GM12878 (cell line): Measurements from ENCODE around the gene DTNA. TPM values are rescaled to one million over a fixed set of nuclear protein-coding genes. Genes with fewer than 3 reads are reported as not detected.

Experiments
- ATAC-seq: fragments of 200-7000 bp; cut with Tn5 transposase; 3 replicates; pipeline ENCODE4 v1.9.1; 2020; ENCODE audit warnings: mild to moderate bottlenecking, moderate library complexity
- BruUV-seq: library from RNA; stranded (reverse); fragments of 400-500 nt; replicated peaks from 2 replicates; lab custom pipeline; 2021; lab: Mats Ljungman, UMichigan
- CTCF ChIA-PET: fragments of 300-600 bp; sonication (Branson Sonifier 250); formaldehyde crosslinking; extraction: SDS; loops from one replicate; lab custom pipeline; 2021; ENCODE audit warnings: inconsistent platforms; lab: Yijun Ruan, JAX
- POLR2A ChIA-PET: fragments of 350-600 bp; formaldehyde crosslinking; extraction: SDS; loops from one replicate; lab custom pipeline; 2021; ENCODE audit warnings: inconsistent platforms; lab: Charles Lee
- RAD21 ChIA-PET: fragments of 300-600 bp; sonication (Branson Sonifier 250); formaldehyde crosslinking; loops from one replicate; lab custom pipeline; 2023; ENCODE audit warnings: antibody characterized with exemption; ENCODE audit not compliant: unreplicated experiment; lab: Charles Lee
- SMC1A ChIA-PET: fragments of 300-600 bp; sonication (Branson Sonifier 250); formaldehyde crosslinking; loops from one replicate; lab custom pipeline; 2023; ENCODE audit not compliant: unreplicated experiment, uncharacterized antibody; lab: Charles Lee
- DNase-seq: peaks from one replicate; pipeline ENCODE4 v3.0.0-alpha.2; 2011; ENCODE audit warnings: low read depth, low spot score
- FAIRE-seq: peaks from 3 replicates; lab custom pipeline; 2011; peaks lifted over from hg19 to GRCh38; lab: Jason Lieb, UNC
- H2AFZ ChIP-seq: 2 replicates; pipeline ENCODE4 v1.6.0; 2011; ENCODE audit warnings: low read depth, low read length, control low read depth; ENCODE audit not compliant: control insufficient read depth
- H3K27ac ChIP-seq: 2 replicates; pipeline ENCODE4 v1.5.1; 2011; ENCODE audit warnings: control low read depth; ENCODE audit not compliant: control insufficient read depth, insufficient read depth
- H3K27me3 ChIP-seq, 2 experiments: replicated peaks in 1 of 2; 2 replicates each; pipeline versions ENCODE4 v1.6.0 to v1.6.1; 2011; ENCODE audit warnings: low read length in 1 of 2; ENCODE audit not compliant: control insufficient read depth in 2 of 2, insufficient read depth in 2 of 2
- H3K36me3 ChIP-seq, 2 experiments: 2 replicates each; pipeline ENCODE4 v1.5.1; 2011; ENCODE audit warnings: low read length in 1 of 2; ENCODE audit not compliant: control insufficient read depth in 2 of 2, insufficient read depth in 2 of 2
- H3K4me1 ChIP-seq: 2 replicates; pipeline ENCODE4 v1.6.1; 2011; ENCODE audit warnings: mild to moderate bottlenecking, low read length, moderate library complexity, mixed read lengths; ENCODE audit not compliant: control insufficient read depth, insufficient read depth
- H3K4me2 ChIP-seq: 2 replicates; pipeline ENCODE4 v1.6.0; 2011; ENCODE audit warnings: control low read depth; ENCODE audit not compliant: control insufficient read depth, insufficient read depth
- H3K4me3 ChIP-seq: fragments of 200-600 bp; sonication (generic); 2 replicates; pipeline ENCODE4 v1.5.1; 2016
- H3K79me2 ChIP-seq: 2 replicates; pipeline ENCODE4 v1.6.0; 2011; ENCODE audit warnings: low read length; ENCODE audit not compliant: control insufficient read depth, insufficient read depth
- H3K9ac ChIP-seq: 2 replicates; pipeline ENCODE4 v1.8.0; 2011; ENCODE audit warnings: low read length, control low read depth, mixed read lengths; ENCODE audit not compliant: control insufficient read depth, insufficient read depth
- H3K9me3 ChIP-seq: replicated peaks from 3 replicates; pipeline ENCODE4 v1.5.1; 2011; ENCODE audit warnings: mild to moderate bottlenecking, low read length; ENCODE audit not compliant: control insufficient read depth, insufficient read depth
- H4K20me1 ChIP-seq: 2 replicates; pipeline ENCODE4 v1.6.0; 2011; ENCODE audit not compliant: control insufficient read depth, insufficient read depth
- BHLHE40 ChIP-seq, 2 experiments: fragments of 450-650 bp in 1 of 2; IDR thresholded peaks; 2 replicates each; pipeline ENCODE4 v1.6.1; 2011 to 2017; ENCODE audit warnings: low read depth in 2 of 2, borderline replicate concordance in 1 of 2, improper control_type of control experiment in 1 of 2, low read length in 1 of 2, mild to moderate bottlenecking in 1 of 2
- CHD2 ChIP-seq: IDR thresholded peaks from 2 replicates; pipeline ENCODE4 v1.6.1; 2011; ENCODE audit warnings: low read depth, low read length, improper control_type of control experiment, borderline replicate concordance
- CHD4 ChIP-seq: fragments of 200-600 bp; sonication (generic); IDR thresholded peaks from 2 replicates; pipeline ENCODE4 v1.6.1; 2016; ENCODE audit warnings: mild to moderate bottlenecking
- CREM ChIP-seq: IDR thresholded peaks from 2 replicates; pipeline ENCODE4 v1.6.1; 2014; ENCODE audit warnings: antibody characterized with exemption, low read depth
- EGR1 ChIP-seq, 2 experiments: IDR thresholded peaks; 1 replicate in 1 of 2; 2 replicates in 1 of 2; pipeline ENCODE4 v1.6.1; 2011 to 2012; ENCODE audit warnings: low read depth in 2 of 2, low read length in 2 of 2, borderline replicate concordance in 1 of 2, mild to moderate bottlenecking in 1 of 2, moderate library complexity in 1 of 2
- FOXM1 ChIP-seq: IDR thresholded peaks from 2 replicates; pipeline ENCODE4 v1.6.1; 2012; ENCODE audit warnings: low read depth, mild to moderate bottlenecking, inconsistent platforms, low read length, moderate library complexity
- GABPA ChIP-seq: IDR thresholded peaks from 2 replicates; pipeline ENCODE4 v1.6.1; 2014; ENCODE audit warnings: antibody characterized with exemption, low read depth, mild to moderate bottlenecking, inconsistent platforms
- IKZF1 ChIP-seq: fragments of 450-650 bp; conservative IDR thresholded peaks from 2 replicates; pipeline ENCODE4 v1.6.1; 2017; ENCODE audit warnings: antibody characterized with exemption, mild to moderate bottlenecking
- MEF2B ChIP-seq: fragments of 450-650 bp; IDR thresholded peaks from 2 replicates; pipeline ENCODE4 v1.6.1; 2018; ENCODE audit warnings: mild to moderate bottlenecking, moderate library complexity; ENCODE audit not compliant: partially characterized antibody, poor library complexity, severe bottlenecking
- NRF1 ChIP-seq: conservative IDR thresholded peaks from 2 replicates; pipeline ENCODE4 v1.6.1; 2011; ENCODE audit warnings: mild to moderate bottlenecking, low read depth, low read length, improper control_type of control experiment
- PAX5 ChIP-seq: IDR thresholded peaks from 2 replicates; pipeline ENCODE4 v1.6.1; 2011; ENCODE audit warnings: low read depth, low read length, borderline replicate concordance
- RAD21 ChIP-seq: IDR thresholded peaks from 2 replicates; pipeline ENCODE4 v1.6.1; 2011; ENCODE audit warnings: mild to moderate bottlenecking, low read depth, low read length, moderate library complexity; ENCODE audit not compliant: insufficient read depth
- SMC3 ChIP-seq: IDR thresholded peaks from 2 replicates; pipeline ENCODE4 v1.6.1; 2011; ENCODE audit warnings: low read length, improper control_type of control experiment, borderline replicate concordance
- ZNF207 ChIP-seq: fragments of 450-650 bp; IDR thresholded peaks from 2 replicates; pipeline ENCODE4 v1.6.1; 2014; ENCODE audit warnings: antibody characterized with exemption, mild to moderate bottlenecking, borderline replicate concordance
- ZNF274 ChIP-seq: IDR thresholded peaks from one replicate; pipeline ENCODE4 v1.8.0; 2011; ENCODE audit not compliant: insufficient read length, insufficient read depth
- WGBS: methylation state at CpG from one replicate; pipeline ENCODE4 v1.1.6; 2016; ENCODE audit warnings: low lambda C conversion rate; ENCODE audit not compliant: insufficient replicate concordance, insufficient coverage; ENCODE audit errors: missing lambda C conversion rate; 5-methylcytosine and 5-hydroxymethylcytosine counted together
- in situ Hi-C: fragments of 300-500 bp; cut with MboI; formaldehyde crosslinking; loops from 9 replicates; pipeline ENCODE4 v1.14.3; 2018; ENCODE audit warnings: mixed read lengths
- intact Hi-C: fragments of 100-400 bp; cut with micrococcal nuclease; formaldehyde crosslinking; loops from one replicate; pipeline ENCODE4 v1.14.2; 2022; ENCODE audit not compliant: unreplicated experiment
- polyA plus RNA-seq, 11 experiments: library from polyadenylated mRNA; depleted of rRNA in 4 of 11; unstranded in 6 of 11; stranded (reverse) in 5 of 11; fragments of >200 nt; fragmentation: Nextera tagmentation in 4 of 11; fragmentation: Illumina TruSeq in 1 of 11; extraction: Ambion mirVana in 4 of 11; extraction: Trizol in 1 of 11; gene quantifications; 1 replicate in 1 of 11; 2 replicates in 10 of 11; pipeline versions ENCODE4 v1.2.1 to v1.2.3, GENCODE V29; 2011 to 2016; ENCODE audit warnings: inconsistent platforms in 2 of 11, missing spikeins in 2 of 11, low read depth in 1 of 11
- total RNA-seq, 4 experiments: library from RNA; depleted of rRNA in 3 of 4; stranded (reverse); fragments of >200 nt in 3 of 4; fragmentation: Illumina TruSeq in 1 of 4; extraction: Trizol in 1 of 4; gene quantifications; 2 replicates each; pipeline versions ENCODE4 v1.2.1 to v1.2.3, GENCODE V29; 2013 to 2021
- TF ChIP-seq, protein P1 (sequence below): IDR thresholded peaks from 2 replicates; pipeline ENCODE4 v1.6.1; 2011; ENCODE audit warnings: low read depth, low read length, improper control_type of control experiment, borderline replicate concordance
- TF ChIP-seq, protein P2 (sequence below): fragments of 450-650 bp; IDR thresholded peaks from 2 replicates; pipeline ENCODE4 v1.6.1; 2014; ENCODE audit warnings: mild to moderate bottlenecking

Gene DTNA
- total and polyA plus RNA-seq, 10 of the 15 experiments (the other 5 are each of a cell fraction or from before 2014, with no cell fraction given) = 0.26 to 8.6 (median 0.53) TPM

DNA sequence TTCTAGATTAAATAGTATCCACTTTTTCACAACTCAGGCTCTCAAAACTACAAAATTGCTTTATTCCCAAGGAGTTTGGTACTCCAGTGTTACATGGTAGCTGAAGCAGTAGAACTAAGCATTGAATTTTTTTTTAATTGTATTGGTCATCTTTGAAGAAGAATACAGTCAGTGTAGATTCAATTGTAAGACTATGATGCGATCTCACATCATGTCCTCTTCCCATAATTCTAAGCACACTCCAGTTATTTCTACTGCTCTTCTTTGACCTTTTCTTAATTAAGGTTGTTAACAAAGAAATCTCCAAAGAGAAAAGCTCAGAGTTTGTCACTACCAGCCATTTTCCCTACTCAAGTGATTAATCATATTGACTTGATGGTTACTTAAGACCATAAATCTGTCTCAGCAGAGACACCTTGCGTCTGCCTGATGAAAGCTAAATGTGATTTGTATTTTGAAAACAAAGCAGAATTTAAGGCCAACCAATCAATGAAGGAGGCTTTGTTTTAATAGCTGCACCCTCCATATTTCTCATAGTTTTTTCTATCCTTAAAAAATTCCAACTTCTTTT lies 130.2 kb downstream of the DTNA start:
- ChIA-PET POLR2A (interaction anchor here (0.6 kb wide), 1 partner anchor 15 kb away, joined by 3 read pairs; no protein-coding TSS in a partner anchor), RAD21 (no interaction called here), SMC1A (interaction anchor here (1.1 to 3.3 kb wide), 4 partner anchors 8 to 19 kb away, joined by 3 to 11 read pairs (median 6); no protein-coding TSS in a partner anchor), CTCF (interaction anchor here (0.7 to 1.8 kb wide), 2 partner anchors 14 to 179 kb away, joined by 3 to 5 read pairs; no protein-coding TSS in a partner anchor)
- H3K9me3 ChIP-seq = no peaks in the 10 kb centered on the region
- H4K20me1 ChIP-seq = no peaks in the 10 kb centered on the region
- BruUV-seq = no TSS peak
- H3K4me2 ChIP-seq = no peak overlapping the region
- H3K36me3 ChIP-seq = no peaks in the 10 kb centered on the region
- no peak overlapping the region for H3K4me3 ChIP-seq
- H3K9ac ChIP-seq = no peak overlapping the region
- no peaks in the 10 kb centered on the region for H3K4me1 ChIP-seq
- intact Hi-C loops (no loop called here), in situ Hi-C loops (no loop called here)
- DNase-seq (no peak), ATAC-seq (no peak), FAIRE-seq (no peak)
- H3K27me3 ChIP-seq = no peaks in the 10 kb centered on the region
- no peak overlapping the region for H3K27ac ChIP-seq
- no peaks in the 10 kb centered on the region for H3K79me2 ChIP-seq
- WGBS = 59% methylated on average over 2 of the region's 2 CpGs
- no peak overlapping the region for H2AFZ ChIP-seq
- TF ChIP-seq RAD21 (0 out of 2 replicates have a peak, but pooled peaks have one; percentile 17), PAX5 (no peak), CHD2 (no peak)
- TF ChIP-seq, protein P1, sequence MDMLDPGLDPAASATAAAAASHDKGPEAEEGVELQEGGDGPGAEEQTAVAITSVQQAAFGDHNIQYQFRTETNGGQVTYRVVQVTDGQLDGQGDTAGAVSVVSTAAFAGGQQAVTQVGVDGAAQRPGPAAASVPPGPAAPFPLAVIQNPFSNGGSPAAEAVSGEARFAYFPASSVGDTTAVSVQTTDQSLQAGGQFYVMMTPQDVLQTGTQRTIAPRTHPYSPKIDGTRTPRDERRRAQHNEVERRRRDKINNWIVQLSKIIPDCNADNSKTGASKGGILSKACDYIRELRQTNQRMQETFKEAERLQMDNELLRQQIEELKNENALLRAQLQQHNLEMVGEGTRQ = no peak

DNA sequence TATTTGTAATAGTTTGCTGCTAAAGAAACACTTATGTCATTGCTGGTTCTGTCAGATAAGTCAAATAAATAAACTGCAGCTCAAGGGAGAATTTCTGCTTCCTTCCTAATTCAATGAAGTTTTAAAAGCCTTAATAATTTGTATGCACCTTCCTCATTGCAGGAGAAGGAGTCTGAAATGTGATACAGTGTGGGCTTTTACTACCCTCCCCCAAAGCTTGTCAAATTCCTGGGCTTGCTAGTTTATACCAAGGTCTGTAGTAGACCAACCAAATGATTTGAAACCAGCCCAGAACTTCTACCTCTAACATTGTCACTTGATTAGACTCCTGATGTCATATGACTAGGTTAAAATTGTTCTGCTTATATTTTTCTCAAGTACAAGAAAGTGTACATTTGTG lies 131.8 kb downstream of the DTNA start:
- H3K27me3 ChIP-seq = no peaks in the 10 kb centered on the region
- intact Hi-C loops = no loop called here
- CTCF ChIA-PET = no interaction called here
- RAD21 ChIA-PET = no interaction called here
- SMC1A ChIA-PET = interaction anchor here (1.0 to 3.3 kb wide), 3 partner anchors 9 to 448 kb away, joined by 3 to 11 read pairs (median 3); no protein-coding TSS in a partner anchor
- H3K79me2 ChIP-seq = no peaks in the 10 kb centered on the region
- H3K9me3 ChIP-seq = no peaks in the 10 kb centered on the region
- no peak for ATAC-seq
- in situ Hi-C loops = no loop called here
- FAIRE-seq = no peak
- H3K9ac ChIP-seq = no peak overlapping the region
- no peak overlapping the region for H3K4me3 ChIP-seq
- no peak overlapping the region for H3K27ac ChIP-seq
- no peaks in the 10 kb centered on the region for H3K4me1 ChIP-seq
- BruUV-seq = no TSS peak
- DNase-seq = no peak
- no peaks in the 10 kb centered on the region for H3K36me3 ChIP-seq
- H2AFZ ChIP-seq = no peak overlapping the region
- H4K20me1 ChIP-seq = no peaks in the 10 kb centered on the region
- H3K4me2 ChIP-seq = no peak overlapping the region
- POLR2A ChIA-PET = interaction anchor here (0.5 to 0.9 kb wide), 2 partner anchors 22 to 32 kb away, joined by 3 read pairs; no protein-coding TSS in a partner anchor
- TF ChIP-seq GABPA (no peak), EGR1 (IDR thresholded peaks at IDR 0.05; ENCODE audit: borderline replicate concordance in 1 of 2, low read depth in 2 of 2, low read length in 2 of 2) (no peak), SMC3 (no peak), CHD4 (no peak), IKZF1 (no peak), ZNF207 (no peak), ZNF274 (no peak), FOXM1 (no peak), BHLHE40 (IDR thresholded peaks at IDR 0.05; ENCODE audit: borderline replicate concordance in 1 of 2, low read depth in 2 of 2, low read length in 1 of 2) (no peak), NRF1 (no peak), CREM (no peak), MEF2B (no peak)
- TF ChIP-seq, protein P2, sequence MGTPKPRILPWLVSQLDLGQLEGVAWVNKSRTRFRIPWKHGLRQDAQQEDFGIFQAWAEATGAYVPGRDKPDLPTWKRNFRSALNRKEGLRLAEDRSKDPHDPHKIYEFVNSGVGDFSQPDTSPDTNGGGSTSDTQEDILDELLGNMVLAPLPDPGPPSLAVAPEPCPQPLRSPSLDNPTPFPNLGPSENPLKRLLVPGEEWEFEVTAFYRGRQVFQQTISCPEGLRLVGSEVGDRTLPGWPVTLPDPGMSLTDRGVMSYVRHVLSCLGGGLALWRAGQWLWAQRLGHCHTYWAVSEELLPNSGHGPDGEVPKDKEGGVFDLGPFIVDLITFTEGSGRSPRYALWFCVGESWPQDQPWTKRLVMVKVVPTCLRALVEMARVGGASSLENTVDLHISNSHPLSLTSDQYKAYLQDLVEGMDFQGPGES = no peak
